Duodenal mucosa (tissue), 2 donors: ENCODE results near the gene TMX3.

Experiments
- H3K27ac ChIP-seq: one replicate; pipeline ENCODE4 v1.7.0; 2013; ENCODE audit warnings: low read depth, low read length
- H3K27me3 ChIP-seq, 2 donors: one replicate each; pipeline ENCODE4 v1.7.0; 2013; ENCODE audit warnings: low read length in 2 of 2, control low read depth in 1 of 2; ENCODE audit not compliant: insufficient read depth in 2 of 2, control insufficient read depth in 1 of 2
- H3K36me3 ChIP-seq, 2 donors: one replicate each; pipeline ENCODE4 v1.7.0; 2013; ENCODE audit warnings: low read length in 2 of 2, control low read depth in 1 of 2; ENCODE audit not compliant: insufficient read depth in 2 of 2, control insufficient read depth in 1 of 2
- H3K4me1 ChIP-seq, 2 donors: one replicate each; pipeline ENCODE4 v1.7.0; 2013; ENCODE audit warnings: low read length in 2 of 2, control low read depth in 1 of 2; ENCODE audit not compliant: insufficient read depth in 2 of 2, control insufficient read depth in 1 of 2
- H3K4me3 ChIP-seq, 2 donors: one replicate each; pipeline ENCODE4 v1.7.0; 2013; ENCODE audit warnings: low read length in 2 of 2, low read depth in 1 of 2
- H3K9ac ChIP-seq, 2 donors: one replicate each; pipeline ENCODE4 v1.7.0; 2013; ENCODE audit warnings: low read length in 2 of 2, low read depth in 1 of 2
- H3K9me3 ChIP-seq, 2 donors: one replicate each; pipeline ENCODE4 v1.7.0; 2013; ENCODE audit warnings: low read length in 2 of 2, control low read depth in 1 of 2; ENCODE audit not compliant: control insufficient read depth in 1 of 2

Gene TMX3

DNA sequence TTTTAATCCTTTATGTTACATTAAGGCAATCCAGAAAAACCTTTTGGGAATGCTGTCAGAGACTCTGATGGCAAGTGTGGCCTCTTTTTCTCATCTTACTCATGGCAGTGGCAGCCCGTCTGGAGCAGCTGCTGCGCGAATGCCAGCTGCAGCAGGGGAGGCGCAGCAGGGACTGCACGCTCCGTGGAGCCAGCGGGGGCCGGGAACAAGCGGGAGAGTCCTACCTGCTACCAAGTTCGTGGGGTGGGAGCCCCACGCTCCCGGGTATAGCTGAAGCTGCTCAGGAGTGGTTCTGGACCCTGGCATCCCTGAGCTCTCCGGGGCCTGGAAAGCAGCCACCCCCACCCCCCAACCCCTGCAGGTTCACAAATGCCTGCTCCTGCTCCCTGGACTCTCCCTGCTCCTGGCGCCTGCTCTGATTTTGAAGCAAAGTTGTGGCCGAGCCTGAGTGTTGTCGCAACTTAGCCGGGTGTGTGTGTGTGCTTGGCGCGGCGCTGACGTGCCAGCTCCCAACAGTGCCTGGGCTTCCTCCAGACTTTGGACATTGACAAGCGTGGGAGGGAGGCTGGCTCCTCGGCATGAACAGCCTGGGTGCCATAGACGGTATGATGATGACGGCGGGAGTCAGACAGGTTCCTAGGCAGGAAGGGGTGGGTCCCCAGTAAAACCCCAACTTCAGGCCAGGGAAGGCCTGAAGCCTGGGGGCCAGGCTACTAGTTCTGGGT is 21.7 kb downstream of the TMX3 start:
- Histone ChIP-seq H3K27ac (no peak overlapping the region), H3K27me3 (no peaks in the 10 kb centered on the region), H3K4me3 (no peak overlapping the region), H3K9ac (no peak overlapping the region), H3K9me3 (no peaks in the 10 kb centered on the region), H3K36me3 (peaks cover 20 to 47% of the 10 kb centered on the region in 2 donors), H3K4me1 (no peaks in the 10 kb centered on the region)

DNA sequence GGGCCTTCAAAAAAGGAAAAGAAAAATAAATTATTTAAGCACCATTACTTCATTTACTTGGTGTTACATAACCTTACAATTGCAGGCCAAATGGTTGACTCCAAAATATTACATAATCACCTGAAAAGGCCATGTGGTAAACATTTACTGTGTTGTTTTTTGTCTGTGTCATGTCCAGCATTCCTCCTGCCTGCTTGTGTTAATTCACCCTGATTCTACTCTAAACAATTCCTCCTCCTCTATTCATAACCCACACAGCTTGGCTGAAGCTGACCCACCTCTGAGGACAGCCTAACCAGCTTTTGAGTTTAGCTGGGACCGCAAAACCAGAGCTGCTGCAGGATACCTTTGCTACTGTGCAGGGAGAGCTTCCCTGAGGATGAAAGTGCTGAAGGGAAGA is 35.4 kb downstream of the TMX3 start:
- Histone ChIP-seq H3K36me3 (peaks cover 19 to 50% of the 10 kb centered on the region in 2 donors), H3K27me3 (no peaks in the 10 kb centered on the region), H3K4me3 (no peak overlapping the region), H3K27ac (no peak overlapping the region), H3K9me3 (no peaks in the 10 kb centered on the region), H3K9ac (no peak overlapping the region), H3K4me1 (no peaks in the 10 kb centered on the region)

DNA sequence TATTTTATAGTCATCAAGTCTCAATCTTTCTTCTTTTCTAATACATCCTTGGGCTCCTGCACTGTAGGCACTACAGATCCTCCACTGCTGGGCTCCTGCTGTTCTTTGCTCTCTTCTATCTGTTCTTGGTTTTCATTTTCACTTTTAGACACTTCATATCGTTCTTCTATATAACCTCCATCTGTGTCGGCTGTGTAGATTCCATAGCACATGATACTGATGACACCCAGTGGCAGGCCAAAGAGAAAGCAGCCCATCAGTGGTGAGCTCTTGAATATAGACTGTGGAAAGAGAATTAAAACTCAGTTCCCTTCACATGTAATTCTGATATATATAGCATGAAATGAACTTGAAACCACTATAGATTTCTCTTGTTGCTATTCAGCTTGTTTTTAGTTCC is 38.0 kb downstream of the TMX3 start:
- Histone ChIP-seq H3K4me3 (no peak overlapping the region), H3K36me3 (peaks cover 19 to 41% of the 10 kb centered on the region in 2 donors), H3K27ac (no peak overlapping the region), H3K4me1 (no peaks in the 10 kb centered on the region), H3K9ac (no peak overlapping the region), H3K27me3 (no peaks in the 10 kb centered on the region), H3K9me3 (no peaks in the 10 kb centered on the region)

DNA sequence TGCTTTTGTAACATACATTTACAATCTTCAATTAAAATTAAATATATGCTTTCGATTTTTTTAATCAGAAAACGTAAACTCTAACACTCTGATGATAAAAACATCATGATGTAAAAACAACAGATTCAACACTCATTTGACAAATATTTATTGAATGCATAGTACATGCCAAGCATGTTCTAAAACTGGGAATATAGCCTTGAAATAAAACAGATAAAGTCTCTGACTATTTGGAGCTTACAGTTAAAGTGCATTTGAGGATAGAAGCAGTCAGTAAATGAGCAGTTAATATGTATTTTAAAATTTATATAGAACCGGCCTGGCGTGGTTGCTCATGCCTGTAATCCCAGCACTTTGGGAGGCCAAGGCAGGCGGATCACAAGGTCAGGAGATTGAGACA is 47.8 kb downstream of the TMX3 start:
- H3K9me3 ChIP-seq = no peaks in the 10 kb centered on the region
- H3K27ac ChIP-seq = no peak overlapping the region
- H3K4me3 ChIP-seq = no peak overlapping the region
- peaks cover 0 to 3% of the 10 kb centered on the region in 2 donors for H3K27me3 ChIP-seq
- no peaks in the 10 kb centered on the region for H3K36me3 ChIP-seq
- no peak overlapping the region for H3K9ac ChIP-seq
- H3K4me1 ChIP-seq = no peaks in the 10 kb centered on the region

DNA sequence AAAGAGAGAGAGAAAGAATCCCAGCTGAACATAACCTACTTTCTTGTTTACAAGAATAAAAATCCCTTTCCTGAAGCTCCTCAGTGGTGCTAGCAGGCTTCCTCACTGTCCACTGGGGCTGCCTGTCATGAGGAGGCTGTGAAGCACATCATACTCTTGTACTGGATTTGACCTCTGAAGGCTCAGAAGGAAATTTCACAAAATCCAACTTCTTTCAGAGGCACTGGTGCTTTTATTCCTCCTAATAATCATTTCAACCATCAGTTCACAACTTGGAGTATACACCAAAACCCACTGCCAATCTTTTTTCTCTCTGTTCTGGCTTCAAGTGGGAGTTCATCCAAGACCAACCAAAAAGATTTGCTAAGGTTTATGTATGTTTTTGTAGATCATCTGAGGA is 48.5 kb downstream of the TMX3 start:
- Histone ChIP-seq H3K4me1 (no peaks in the 10 kb centered on the region), H3K27ac (no peak overlapping the region), H3K27me3 (peaks cover 0 to 3% of the 10 kb centered on the region in 2 donors), H3K4me3 (no peak overlapping the region), H3K9ac (no peak overlapping the region), H3K36me3 (no peaks in the 10 kb centered on the region), H3K9me3 (no peaks in the 10 kb centered on the region)

DNA sequence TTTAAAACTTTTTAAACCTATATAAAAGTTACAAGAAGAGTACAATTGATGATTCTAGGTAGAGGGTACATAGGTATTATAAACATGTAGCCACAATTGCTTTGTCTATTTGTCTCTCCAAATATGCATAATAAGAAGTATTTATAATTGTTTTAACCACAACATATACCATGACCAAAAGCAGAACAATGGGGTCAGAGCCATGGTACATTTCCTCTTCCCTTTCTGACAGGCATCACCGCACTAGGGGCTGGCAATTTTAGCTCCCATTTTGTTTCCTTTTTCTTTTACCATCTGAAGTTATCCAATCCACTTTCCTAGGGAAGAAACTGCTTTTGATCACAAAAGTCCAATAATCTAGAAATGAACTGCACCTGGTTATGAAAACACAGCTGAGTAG is 49.3 kb downstream of the TMX3 start:
- H3K4me1 ChIP-seq = no peaks in the 10 kb centered on the region
- H3K9ac ChIP-seq = no peak overlapping the region
- H3K36me3 ChIP-seq = no peaks in the 10 kb centered on the region
- no peak overlapping the region for H3K4me3 ChIP-seq
- no peaks in the 10 kb centered on the region for H3K9me3 ChIP-seq
- no peak overlapping the region for H3K27ac ChIP-seq
- H3K27me3 ChIP-seq = peaks cover 0 to 3% of the 10 kb centered on the region in 2 donors

DNA sequence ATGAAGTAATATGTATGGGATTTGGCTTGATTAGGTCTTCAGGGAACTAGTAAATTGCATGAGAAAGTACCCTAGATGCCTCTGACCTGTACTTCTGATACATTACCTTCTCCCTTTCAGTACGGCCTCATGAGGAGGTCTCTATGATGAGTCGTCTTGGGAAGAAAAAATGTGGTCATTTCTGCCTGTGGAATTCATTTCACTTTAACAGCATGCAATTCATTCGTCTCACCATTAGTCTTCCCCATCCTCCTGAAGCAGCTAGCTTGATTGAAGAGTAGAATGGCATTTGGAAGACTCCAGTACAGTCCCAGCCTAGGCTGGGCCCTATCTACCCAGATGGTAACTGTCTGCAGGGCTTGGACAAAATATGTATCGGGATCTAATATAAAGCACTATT is 52.2 kb downstream of the TMX3 start:
- Histone ChIP-seq H3K36me3 (no peaks in the 10 kb centered on the region), H3K9ac (no peak overlapping the region), H3K27me3 (peaks cover 0 to 3% of the 10 kb centered on the region in 2 donors), H3K4me3 (no peak overlapping the region), H3K27ac (no peak overlapping the region), H3K9me3 (no peaks in the 10 kb centered on the region), H3K4me1 (no peaks in the 10 kb centered on the region)

DNA sequence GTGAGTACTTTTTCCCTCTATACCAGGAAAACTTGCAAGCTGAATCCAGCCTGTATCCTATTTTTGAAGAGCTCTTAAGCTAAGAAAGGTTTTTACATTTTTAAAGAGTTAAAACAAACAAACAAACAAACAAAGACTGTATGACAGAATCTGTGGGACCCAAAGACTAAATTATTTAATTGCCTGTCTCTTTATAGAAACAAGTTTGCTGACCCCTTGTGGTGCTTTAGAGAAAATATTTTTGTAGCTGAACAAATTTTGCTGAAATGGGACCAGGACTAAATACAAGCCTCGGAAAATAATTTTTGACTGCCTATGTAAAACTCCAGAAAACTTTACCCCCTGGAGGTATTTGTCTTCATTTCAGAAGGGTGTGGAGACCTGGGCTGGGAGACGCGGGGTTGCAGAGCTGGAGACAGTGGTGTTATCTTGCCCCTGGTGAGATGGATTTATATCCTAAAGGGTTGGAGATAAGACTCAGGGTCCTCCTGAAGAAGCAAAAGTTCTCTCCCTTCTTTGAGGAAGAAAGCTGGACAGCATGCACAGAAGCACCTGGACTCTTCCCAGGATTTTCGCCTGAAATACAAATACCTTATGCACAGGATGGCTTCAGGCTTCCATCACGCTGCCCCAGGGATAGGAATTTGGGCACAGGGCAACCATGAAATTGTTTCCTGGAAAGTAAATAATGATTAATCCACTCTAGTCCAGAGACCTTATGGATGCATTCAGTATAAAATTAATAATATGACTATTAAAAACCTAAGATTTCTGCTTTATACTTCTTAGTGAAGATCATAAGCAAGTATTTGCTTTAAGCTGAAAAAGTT is 54.3 kb downstream of the TMX3 start:
- Histone ChIP-seq H3K27ac (no peak overlapping the region), H3K27me3 (peaks cover 0 to 3% of the 10 kb centered on the region in 2 donors), H3K4me1 (no peaks in the 10 kb centered on the region), H3K4me3 (no peak overlapping the region), H3K36me3 (no peaks in the 10 kb centered on the region), H3K9me3 (no peaks in the 10 kb centered on the region), H3K9ac (no peak overlapping the region)

DNA sequence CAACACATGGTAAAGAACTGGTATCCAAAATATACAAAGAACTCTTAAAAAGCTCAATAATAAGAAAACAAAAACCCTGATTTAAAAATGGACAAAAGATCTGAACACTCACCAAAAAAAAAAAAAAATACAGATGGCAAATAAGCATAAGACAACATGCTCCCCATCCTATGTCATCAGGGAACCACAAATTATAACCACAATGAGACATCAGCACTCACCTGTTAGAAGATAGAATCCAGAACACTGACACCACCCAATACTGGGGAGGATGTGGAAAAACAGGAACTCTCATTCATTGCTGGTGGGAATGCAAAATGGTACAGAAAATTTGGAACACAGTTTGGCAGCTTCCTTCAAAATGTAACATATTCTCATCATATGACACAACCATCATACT is 66.7 kb downstream of the TMX3 start:
- no peak overlapping the region for H3K4me3 ChIP-seq
- H3K27me3 ChIP-seq = no peaks in the 10 kb centered on the region
- no peaks in the 10 kb centered on the region for H3K9me3 ChIP-seq
- H3K27ac ChIP-seq = no peak overlapping the region
- H3K36me3 ChIP-seq = no peaks in the 10 kb centered on the region
- H3K4me1 ChIP-seq = no peaks in the 10 kb centered on the region
- no peak overlapping the region for H3K9ac ChIP-seq

DNA sequence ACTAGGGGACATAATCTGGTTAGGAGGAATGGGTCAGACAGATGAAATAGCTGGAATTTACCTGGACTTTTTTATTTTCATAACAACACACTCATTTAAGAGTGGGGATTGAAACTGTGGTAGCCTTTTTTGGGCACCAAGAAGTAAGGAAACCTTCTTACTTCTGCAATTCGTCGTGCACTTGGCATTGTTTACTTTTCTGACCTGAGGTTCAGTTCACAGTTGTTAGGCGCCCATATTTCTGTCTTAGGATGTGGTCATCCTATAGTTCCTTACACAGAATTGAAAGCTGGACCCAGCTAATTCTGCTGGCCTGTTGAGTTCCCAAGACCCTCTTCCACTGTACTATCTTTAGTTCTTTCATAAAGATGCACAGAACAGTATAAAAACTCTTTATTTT is 72.9 kb downstream of the TMX3 start:
- no peak overlapping the region for H3K27ac ChIP-seq
- H3K4me3 ChIP-seq = no peak overlapping the region
- H3K4me1 ChIP-seq = no peaks in the 10 kb centered on the region
- H3K9ac ChIP-seq = no peak overlapping the region
- H3K9me3 ChIP-seq = no peaks in the 10 kb centered on the region
- H3K27me3 ChIP-seq = no peaks in the 10 kb centered on the region
- H3K36me3 ChIP-seq = no peaks in the 10 kb centered on the region
